Heart left ventricle (tissue), 13 donors: Measurements from ENCODE around the gene CFC1B.
"Not testable (repeated sequence)": the region's sequence is repeated elsewhere in the genome, so short reads cannot be mapped to it uniquely, and the experiment has no call there.

Experiments used
- CTCF ChIP-seq, 12 donors: fragments of 200-600 bp; sonication (generic) in 4 of 12; IDR thresholded peaks; one replicate each; pipeline versions ENCODE4 v1.5.0 to v1.8.0; 2018 to 2022; ENCODE audit warnings: antibody characterized with exemption in 12 of 12, mild to moderate bottlenecking in 5 of 12
- POLR2A ChIP-seq, 2 donors: fragments of 450-650 bp; IDR thresholded peaks; one replicate each; pipeline ENCODE4 v1.6.1; 2017; ENCODE audit warnings: antibody characterized with exemption in 2 of 2, mild to moderate bottlenecking in 2 of 2, moderate library complexity in 2 of 2
- donor health status: ischemic (EF 13 %, LVEDD 7.1; RV severe dilation, severe dysfunction).
- donor health status: DM: no; HTN: yes; CAD: no.
- donor health status: DM: no; HTN: no; CAD: no.
- donor health status: ischemic (EF 25% LVEDD 6.9; RV normal size, moderate dysfunction).
- donor health status: ischemic (EF 25% LVEDD 5.7; RV mildly dilated, moderate dysfunction).
- donor health status: ischemic (EF 35%, LVEDD 5.7; RV mildly dilated, moderate dysfunction).
- donor health status: nonischemic (EF 11% LVEDD 7.7; RV severe dilation, severe dysfunction).
- donor health status: DM: yes; HTN: yes; CAD: no.
- donor health status: PGD.
- donor health status: ischemic (EF 29% LVEDD 5.4; RV normal size, mild dysfunction).
- donor health status: nonischemic (EF 23%, LVEDD 6.1; RV moderate dilation, normal function).

- not testable (repeated sequence) for TF ChIP-seq CTCF, POLR2A (IDR thresholded peaks at IDR 0.05)
Observed at GRCh38 chr2:130548418-130548817, 27.4 kb downstream of the CFC1B start.
